Fibroblast of skin of back (primary cell): ENCODE measurements around the gene CDH4.

Experiments
- DNase-seq: peaks from one replicate; pipeline ENCODE4 v3.0.0-alpha.2; 2013

The CDH4 gene

DNA sequence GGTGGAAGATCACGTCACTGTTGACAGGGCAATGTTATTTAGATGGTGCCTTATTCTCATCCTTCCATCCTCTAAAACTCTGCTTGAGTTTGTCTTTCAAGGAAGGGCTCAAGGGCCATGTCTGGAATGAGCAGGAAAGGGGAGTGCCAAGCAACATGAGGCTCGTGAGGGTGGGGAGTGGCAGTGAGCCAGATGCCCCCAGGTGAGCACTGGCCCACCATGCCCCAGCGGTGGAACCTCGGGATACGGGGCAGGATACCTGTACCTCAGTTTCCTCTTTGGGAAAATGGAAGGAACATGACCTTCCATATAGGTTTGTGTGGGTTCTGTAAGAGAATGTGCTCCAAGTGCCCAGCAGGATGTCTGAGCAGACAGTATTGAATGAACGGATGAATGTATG is 476.3 kb downstream of the CDH4 start:
- DNase-seq = no peak

DNA sequence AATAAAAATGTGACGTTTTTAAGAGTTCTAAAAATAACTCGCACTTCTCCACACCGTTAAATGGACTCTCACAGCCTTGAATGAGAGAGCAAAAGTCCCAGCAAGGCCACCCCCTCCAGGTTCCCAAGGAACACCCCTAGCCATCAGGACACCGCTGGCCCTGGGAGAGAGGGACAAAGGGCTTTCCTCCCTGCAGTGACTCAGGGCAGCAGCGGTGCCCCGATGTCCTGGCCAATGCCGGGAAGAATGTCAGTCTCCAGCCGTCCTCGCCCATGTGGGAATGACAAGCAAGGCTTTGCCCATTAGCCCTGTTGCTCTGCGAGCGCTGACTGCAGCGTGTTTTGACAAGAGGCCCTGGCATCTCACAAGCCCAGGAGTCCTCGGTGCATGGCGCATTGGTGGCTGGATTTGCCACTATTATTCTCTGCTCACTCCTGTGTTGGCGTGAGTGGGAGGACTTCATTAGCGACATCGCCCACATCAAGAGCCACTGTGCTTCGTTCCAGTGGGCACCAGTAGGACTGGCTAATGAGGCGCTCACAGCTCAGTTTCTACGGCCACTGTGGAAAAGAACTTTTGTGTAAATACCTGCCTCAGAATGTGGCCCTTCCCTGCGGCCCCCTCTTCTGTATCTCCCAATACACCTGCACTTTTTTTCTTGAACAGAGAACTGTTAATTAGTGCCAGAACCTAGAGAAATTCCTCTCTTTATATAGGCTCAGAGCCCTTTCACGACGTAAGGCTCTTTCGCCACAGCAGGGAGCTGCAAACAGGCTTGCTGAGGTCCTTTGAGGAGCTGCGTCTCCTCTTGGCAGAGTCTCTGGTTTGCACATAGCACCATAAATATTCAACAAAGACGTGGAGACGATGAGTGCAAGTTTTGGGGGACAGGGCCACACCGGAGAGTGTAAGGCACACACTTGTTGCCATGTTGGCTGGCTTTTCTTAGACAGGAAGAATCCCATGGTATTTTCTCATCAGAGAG is 477.0 kb downstream of the CDH4 start:
- no peak for DNase-seq

- DNase-seq = no peak
Observed at GRCh38 chr20:61730631-61731362, 478.7 kb downstream of the CDH4 start.

DNA sequence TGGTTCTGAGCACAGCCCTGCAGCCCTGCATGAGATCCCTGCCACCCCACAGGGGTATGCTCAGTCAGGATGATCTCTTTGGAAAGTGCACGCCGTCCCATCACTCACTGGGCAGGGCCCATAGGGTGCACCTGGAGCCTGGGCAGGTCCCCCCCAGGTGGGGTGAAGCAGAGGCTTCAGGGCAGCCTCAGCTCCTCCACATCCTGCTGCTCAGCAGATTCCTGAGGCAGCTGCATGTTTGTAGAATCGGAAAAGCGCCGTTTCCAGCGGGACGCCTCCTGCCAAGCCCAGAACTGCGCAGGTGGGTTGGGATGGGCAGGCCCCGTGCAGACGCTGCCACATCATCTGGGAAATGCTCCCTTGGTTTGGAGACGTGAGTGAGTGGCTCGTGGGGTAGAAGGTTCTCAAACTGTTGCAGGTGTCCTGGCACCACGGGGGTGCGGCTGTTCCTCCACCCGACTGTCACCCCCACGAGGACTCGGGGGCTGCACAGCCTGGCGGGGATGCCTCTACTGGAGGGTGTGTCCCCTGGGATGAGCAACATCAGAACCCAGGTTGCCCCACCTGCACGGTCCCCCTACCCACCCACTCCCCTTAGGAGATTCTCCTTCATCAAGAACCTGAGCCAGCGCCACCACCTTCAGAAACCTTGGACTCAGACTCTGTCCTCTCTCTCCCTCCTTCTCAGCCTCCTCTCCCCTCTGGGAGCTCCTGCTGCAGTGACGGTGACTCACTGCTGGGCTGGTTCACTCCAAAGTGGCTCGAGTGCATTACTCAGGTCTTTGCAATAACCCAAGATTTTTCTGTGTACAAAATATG is 479.5 kb downstream of the CDH4 start:
- peak; percentile 53 for DNase-seq

DNA sequence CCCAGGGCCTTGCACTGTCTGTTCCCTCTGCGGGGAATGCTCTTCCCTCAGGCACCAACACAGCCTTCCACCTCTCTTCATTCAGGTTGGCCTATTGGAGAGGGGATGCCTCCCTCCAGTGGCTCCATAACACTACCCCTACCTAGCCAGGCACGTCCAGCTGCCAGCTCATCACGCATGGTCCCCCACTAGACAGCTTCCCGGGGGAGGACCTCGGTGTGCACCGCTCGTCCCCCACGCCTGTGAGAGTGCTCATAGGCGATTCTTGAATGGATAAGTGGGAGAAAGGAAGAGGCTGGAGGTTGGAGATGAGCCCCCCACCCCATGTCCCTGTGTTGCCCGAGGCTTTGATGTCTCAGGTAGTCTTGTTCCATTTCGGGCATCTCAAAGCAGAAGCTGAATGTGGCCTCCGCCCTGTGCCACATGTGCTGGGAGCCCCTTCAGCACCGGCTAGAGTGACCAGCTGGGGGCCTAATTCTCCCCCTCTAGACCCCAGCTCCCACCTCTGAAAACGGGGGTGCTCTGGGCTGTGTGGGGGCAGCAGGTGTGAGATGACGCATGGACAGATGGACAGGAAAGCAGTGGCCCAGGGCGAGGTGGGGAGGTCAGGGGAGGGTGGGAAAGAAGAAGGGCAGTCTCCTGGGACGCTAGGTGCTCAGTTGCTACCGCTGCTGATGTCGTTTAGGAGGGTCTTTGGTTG is 480.6 kb downstream of the CDH4 start:
- DNase-seq = no peak

- no peak for DNase-seq
Observed at GRCh38 chr20:61733216-61733615, 481.2 kb downstream of the CDH4 start.

GRCh38 chr20:61733891-61734732 is 482.1 kb downstream of the CDH4 start:
- no peak for DNase-seq

DNA sequence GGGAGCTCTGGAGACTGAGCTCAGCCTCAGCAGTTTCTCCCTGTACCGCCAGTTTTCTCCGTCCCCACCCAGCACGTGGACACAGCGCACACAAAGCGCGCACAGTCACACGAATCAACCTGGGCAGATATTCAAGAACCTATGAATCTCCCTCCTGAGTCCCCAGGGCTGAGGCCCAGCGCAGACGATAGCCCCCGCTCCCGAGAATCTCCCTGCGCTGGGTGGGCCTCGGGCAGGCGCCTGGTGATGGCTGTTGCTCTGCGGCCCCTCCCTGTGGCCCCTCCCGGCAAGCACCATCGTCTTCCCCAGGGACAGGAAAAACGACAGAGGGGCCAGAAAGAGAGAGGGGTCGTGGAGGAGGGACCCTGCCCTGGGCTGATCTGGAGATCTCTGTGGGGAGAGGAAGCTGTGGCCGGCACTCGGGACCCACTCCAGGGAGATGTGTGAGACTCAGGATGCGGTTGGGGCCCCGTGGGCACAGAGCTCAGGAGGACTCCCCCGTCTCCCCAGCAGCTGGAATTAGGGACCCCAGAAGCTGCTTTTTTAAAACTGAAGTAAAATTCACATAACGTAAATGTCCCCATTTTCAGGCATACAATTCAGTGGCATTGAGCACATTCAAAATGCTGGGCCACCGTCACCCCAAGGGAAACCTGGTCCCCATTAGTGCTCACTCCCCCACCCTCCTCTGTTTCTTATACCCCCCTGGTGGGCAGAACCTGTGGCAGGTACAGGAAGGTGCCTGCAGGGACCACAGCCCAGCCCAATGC is 482.9 kb downstream of the CDH4 start:
- DNase-seq = no peak

DNA sequence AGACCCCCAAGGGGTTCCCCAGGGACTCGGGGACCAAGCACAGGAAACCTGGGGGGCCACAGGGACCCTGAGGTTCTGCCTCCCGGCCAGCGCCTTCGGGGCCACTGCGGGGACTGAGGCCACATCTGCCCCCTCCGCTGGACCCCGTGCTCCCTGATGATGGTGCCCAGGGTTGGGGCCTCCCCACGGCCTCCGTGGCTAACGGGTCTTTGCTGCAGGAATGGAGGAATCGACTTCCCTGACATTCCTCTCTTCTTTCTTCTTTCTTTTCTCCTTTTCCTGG is 483.4 kb downstream of the CDH4 start:
- DNase-seq = no peak

DNA sequence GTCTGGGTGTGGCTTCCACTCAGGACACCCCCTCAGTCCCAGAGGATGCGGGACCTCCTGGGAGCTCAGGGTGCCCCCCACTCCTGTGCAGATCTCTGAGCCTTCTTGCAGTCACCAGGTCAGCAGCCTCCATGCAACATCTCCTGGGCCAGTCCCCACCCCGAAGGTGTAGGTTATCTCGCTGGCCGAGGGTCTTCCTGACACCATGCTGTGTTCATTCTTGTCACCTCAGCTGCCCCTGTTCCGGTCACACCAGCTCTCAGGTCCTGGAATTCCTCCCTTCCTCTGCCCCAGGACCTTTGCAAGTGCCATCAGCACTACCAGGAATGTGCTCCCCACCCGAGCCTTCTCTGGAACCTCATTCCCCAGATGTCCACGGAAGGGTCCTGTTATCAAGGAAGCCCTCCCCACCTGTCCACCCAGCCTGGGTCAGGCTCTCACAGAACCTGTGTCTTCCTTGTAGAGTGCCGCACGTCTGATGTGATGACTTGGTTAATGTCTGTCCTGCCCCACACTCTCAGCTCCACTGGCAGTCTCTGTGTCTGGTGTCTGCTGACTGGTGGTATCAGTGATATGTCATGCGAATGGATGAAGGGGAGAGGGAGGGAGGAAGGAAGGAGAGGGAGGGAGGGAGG is 484.1 kb downstream of the CDH4 start:
- no peak for DNase-seq

DNA sequence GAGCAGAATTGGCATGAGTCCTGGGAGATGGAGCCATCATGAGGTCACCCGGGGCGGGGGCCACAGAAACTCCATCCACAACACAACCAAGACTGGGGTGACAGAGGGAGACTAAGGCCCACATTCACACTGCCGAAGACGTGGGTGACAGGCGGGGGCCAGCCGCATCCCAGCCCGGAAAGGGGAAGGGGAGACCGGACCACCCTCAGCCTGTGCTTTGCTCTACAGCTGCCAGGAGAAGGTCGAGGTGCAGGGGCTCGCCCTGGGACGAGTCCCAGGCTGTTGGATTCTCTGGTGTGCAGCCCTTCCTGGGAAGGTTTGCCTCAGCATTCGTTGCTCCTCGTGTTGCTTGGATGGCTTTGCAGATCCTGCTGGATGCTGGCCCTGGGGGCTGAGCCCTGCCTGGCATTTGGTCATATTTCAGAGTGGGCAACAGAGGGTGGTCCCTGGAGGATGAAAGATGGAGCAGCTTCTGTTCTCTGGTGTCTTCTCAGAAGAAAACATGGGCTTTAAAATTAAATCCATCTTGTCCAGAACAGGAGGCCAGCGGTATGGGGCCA is 484.8 kb downstream of the CDH4 start:
- DNase-seq = no peak

GRCh38 chr20:61737346-61737745 is 485.3 kb downstream of the CDH4 start:
- no peak for DNase-seq

- DNase-seq = no peak
Observed at GRCh38 chr20:61737812-61738443, 485.9 kb downstream of the CDH4 start.

GRCh38 chr20:61738601-61739069 is 486.6 kb downstream of the CDH4 start:
- no peak for DNase-seq

- DNase-seq = no peak
Observed at GRCh38 chr20:61739086-61739831, 487.2 kb downstream of the CDH4 start.

DNA sequence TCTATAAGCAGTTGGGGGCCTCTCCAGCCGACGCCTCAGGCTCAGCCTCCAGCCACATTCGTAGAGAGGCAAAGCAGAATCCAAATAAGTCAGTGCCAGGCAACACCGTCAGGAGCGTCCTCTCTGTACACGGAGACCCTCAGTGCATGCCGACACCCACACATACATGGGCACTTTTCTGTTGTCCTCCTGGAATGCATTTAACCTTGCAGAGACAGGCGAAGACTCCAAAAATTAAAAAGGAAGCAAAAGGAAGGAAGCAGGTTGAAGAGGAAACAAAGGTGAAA is 487.7 kb downstream of the CDH4 start:
- no peak for DNase-seq

- no peak for DNase-seq
Observed at GRCh38 chr20:61742097-61742825, 490.2 kb downstream of the CDH4 start.

- no peak for DNase-seq
Observed at GRCh38 chr20:61743606-61744005, 491.5 kb downstream of the CDH4 start.
